WI38 (cell line): ENCODE measurements around the gene TAGAP.
"Not testable (repeated sequence)": the region's sequence is repeated elsewhere in the genome, so short reads cannot be mapped to it uniquely, and the experiment has no call there.

ENCODE experiments used
- H3K4me3 ChIP-seq: 2 replicates; pipeline ENCODE4 v1.5.1; 2011; ENCODE audit warnings: low read depth, mild to moderate bottlenecking, control low read depth, low read length
- CTCF ChIP-seq: IDR thresholded peaks from 2 replicates; pipeline ENCODE4 v1.5.1; 2012; ENCODE audit warnings: low read depth, mild to moderate bottlenecking, control low read depth, low read length

Gene TAGAP

GRCh38 chr6:159036673-159037072 is 8.1 kb downstream of the TAGAP start:
- TF ChIP-seq CTCF = no peak
- H3K4me3 ChIP-seq = no peak overlapping the region

GRCh38 chr6:159035891-159036290 is 8.9 kb downstream of the TAGAP start:
- H3K4me3 ChIP-seq = no peak overlapping the region
- TF ChIP-seq CTCF = no peak

GRCh38 chr6:159033160-159034049 is 11.4 kb downstream of the TAGAP start:
- no peak for TF ChIP-seq CTCF
- no peak overlapping the region for H3K4me3 ChIP-seq

- no peak overlapping the region for H3K4me3 ChIP-seq
- TF ChIP-seq CTCF = no peak
Measured at GRCh38 chr6:159031846-159032245, 12.9 kb downstream of the TAGAP start.

- no peak for TF ChIP-seq CTCF
- H3K4me3 ChIP-seq = no peak overlapping the region
Measured at GRCh38 chr6:159030168-159030567, 14.6 kb downstream of the TAGAP start.

GRCh38 chr6:159025224-159025623 is 19.6 kb downstream of the TAGAP start:
- not testable (repeated sequence) for H3K4me3 ChIP-seq

- TF ChIP-seq CTCF = no peak
- H3K4me3 ChIP-seq = no peak overlapping the region
Measured at GRCh38 chr6:159023893-159024292, 20.9 kb downstream of the TAGAP start.

- H3K4me3 ChIP-seq = no peak overlapping the region
- TF ChIP-seq CTCF = no peak
Measured at GRCh38 chr6:159020011-159020410, 24.8 kb downstream of the TAGAP start.
